ENCODE results near the gene ETS1. TPM values are rescaled to one million over a fixed set of nuclear protein-coding genes. Genes with fewer than 3 reads are reported as not detected.

The ETS1 gene
- total RNA-seq, 1 donor from 2014 or later, result 154 TPM

GRCh38 chr11:128594226-128594625 is 6.9 kb upstream of the ETS1 start:
- no peak for DNase-seq (ENCODE audit: low spot score)

DNA sequence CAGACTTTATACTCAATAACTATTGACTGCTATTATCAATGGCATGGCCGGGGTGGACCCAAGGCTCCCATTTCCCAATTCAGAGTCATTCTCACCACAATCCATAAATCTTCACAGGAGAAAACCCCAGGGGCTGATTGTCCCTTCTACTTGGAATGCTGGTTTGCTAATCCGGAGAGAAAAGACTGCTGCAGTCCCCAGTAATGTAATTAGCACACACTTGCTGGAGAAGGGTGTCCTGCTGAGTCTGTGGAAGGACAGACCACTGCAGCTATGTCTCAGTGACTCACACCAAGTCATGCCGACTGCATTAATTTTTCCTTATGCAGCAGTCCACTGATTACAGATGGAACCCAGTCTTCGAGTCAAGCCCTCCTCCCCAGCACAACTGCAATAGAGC is 5.9 kb upstream of the ETS1 start:
- no peak for DNase-seq (ENCODE audit: low spot score)

DNA sequence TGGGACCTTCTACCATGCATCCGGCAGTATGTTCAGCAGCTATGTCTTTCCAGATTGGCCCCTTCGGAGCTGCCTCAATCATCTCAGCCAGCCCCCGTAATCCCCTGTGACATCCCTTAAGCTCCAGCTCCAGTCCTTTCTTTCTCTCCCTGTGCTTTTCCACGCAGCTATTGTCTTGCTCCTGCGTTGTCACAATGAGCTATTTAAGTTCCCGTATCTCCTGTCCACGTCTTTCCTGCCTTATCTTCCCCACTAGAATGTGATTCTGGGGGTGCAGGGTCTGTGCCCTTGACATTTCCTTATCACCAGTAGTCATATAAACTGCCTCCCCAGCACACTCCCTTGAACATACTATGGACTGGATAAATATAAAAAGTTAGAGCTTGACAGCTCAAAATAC is 5.1 kb upstream of the ETS1 start:
- no peak for DNase-seq (ENCODE audit: low spot score)

DNA sequence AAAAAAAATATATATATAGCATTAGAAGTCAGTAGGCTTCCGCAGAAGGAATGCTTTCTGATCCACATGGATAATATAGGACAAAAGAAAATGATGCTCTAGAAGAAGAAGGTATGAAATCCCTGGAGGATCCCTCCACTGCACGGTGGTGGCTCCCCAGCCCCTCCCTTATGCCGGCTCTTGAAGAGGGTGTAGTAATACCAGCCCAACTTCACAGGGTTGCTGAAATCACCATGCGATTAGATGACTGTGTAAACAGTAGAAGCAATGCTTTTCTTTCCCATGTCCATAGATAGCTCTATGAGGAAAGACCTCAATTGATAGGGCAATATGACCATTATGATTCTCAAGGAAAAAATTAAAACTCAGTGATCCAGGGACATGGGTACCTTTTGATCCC is 3.2 kb upstream of the ETS1 start:
- no peak for DNase-seq (ENCODE audit: low spot score)

- DNase-seq (ENCODE audit: low spot score), result no peak
Measured at GRCh38 chr11:128589998-128590397, 2.6 kb upstream of the ETS1 start.

DNA sequence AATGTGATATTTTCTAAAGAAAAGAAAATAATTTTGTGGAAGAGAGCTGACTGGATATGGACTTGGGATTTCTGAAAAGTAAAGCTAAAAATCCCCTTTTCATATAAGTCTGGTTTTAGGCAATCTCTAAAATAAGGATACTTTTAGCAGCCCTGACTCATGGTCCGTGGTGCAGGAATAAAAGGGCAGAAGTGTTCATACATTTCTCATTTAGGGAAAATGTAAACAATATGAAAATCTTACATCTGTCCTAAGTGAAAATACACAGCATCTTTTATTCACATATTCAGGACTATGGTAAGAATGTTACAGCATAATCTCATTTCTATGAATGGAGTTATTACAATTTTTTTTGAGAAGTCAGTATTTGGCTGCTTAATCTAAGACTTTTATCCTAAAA is 735 bp upstream of the ETS1 start:
- DNase-seq (ENCODE audit: low spot score), result no peak

DNA sequence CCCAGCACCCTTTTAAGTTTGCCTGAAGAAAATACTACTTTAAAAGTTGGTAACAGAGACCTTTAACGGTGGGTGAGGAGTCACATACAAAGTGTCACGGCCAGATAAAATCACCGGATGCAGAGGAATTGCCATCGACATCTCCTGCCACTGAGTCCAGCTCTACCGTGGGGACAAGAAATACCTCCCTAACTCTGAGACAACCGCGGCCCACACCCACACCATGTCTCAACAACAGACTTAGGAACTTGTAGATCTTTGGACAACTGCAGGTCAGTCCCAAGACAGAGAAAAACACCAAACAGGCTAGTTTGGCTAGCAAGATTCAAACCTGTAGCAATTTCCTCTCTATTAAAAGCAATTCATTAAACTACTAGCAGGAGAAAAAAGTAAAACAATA is 669 bp downstream of the ETS1 start:
- DNase-seq (ENCODE audit: low spot score), result no peak

DNA sequence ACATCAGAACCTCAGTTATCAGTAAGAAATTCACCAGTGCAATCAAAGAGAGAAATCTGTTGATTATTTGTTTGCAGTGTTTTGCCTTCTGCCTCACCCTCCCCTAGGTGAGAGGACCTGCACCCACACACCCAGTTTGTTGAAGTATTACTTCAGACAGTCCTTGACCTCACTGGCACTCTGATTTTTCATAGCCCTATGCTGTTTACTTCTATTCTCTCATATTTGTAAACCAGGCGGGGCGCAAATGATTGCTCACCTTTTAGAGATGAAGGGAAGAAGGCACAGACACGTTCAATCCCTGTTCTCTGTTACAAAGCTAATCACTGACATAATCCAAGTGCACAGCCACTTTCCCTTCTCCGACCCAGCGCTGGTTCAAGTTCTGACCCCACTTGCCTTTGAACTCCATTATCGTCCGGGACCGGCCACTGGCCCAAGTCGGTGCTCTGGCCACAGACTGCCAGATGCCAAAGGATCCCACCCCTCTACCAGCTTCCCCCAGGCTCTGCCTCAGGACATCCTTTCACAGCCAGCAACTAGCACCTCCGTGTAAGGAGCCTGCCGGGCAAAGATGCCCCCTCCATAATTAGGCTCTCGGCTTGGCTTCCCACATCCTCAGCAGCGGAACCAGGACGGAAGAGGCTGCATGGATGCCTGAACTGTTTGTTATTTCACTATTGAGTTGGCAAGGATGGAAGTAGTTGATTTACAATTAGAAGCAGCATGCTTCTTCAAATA is 1.7 kb downstream of the ETS1 start:
- no peak for DNase-seq (ENCODE audit: low spot score)

- no peak for DNase-seq (ENCODE audit: low spot score)
Measured at GRCh38 chr11:128584253-128584652, 3.1 kb downstream of the ETS1 start.

DNA sequence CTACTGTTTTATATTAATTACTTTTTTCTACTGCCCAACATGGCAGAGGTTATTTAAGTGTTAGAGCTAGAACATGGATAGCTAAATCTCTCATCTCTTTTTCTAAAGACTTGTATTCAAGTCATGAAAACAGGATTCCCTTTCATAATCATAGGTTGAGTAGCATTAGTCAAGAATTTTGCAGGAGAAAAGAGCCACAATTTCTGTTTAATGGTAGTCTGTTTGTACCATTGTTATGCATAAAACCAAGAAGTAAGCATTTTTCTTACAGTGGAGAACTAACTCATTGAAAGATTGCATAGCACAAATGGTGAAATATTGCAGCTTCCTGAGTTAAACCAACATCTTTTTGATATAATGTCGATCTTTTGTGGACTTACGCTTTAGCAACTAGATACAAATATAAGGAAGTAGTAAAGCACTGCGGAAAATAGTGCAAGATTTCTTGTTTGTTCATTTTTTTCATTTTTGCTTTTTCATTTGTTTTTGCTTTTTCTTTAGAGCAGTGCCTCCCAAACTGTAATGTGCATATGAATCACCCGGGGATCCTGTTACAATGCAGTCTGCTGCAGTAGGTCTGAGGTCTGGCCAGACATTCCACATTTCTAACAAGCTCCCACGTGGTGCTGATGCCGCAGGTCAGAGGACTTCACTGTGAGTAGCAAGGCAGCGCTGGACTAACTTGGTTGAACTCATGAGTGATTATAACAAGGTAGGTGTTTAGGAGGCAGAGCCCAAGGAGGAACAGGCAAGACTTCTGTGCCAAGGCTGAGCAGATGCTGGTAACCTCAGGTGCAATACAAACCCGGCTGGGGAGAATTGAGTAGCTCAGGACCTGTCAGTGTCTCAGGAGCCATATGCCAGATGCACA is 4.6 kb downstream of the ETS1 start:
- no peak for DNase-seq (ENCODE audit: low spot score)

- DNase-seq (ENCODE audit: low spot score), result no peak
Measured at GRCh38 chr11:128581561-128582272, 5.6 kb downstream of the ETS1 start.

GRCh38 chr11:128580612-128581011 is 6.7 kb downstream of the ETS1 start:
- DNase-seq (ENCODE audit: low spot score), result no peak

GRCh38 chr11:128579798-128580504 is 7.4 kb downstream of the ETS1 start:
- no peak for DNase-seq (ENCODE audit: low spot score)

DNA sequence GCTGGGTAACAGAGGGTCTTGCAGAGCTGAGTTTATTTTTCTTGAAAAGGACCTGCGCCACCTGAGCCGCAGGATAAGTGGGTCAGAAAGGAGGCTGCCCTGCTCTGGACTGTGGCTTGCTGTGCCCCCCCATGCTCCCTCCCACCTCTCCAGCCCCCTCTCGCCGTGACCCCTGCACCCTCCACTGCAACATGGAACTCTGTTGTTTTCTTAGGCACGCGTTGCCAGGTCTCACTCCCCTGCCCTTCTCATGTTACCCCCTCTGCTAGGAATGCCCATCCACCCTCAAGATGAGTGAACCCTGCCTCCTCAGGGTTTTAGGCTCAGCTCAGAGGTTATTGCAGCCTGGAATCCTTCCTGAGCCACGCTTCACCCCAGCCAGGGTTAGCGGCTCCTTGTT is 10.8 kb downstream of the ETS1 start:
- no peak for DNase-seq (ENCODE audit: low spot score)

DNA sequence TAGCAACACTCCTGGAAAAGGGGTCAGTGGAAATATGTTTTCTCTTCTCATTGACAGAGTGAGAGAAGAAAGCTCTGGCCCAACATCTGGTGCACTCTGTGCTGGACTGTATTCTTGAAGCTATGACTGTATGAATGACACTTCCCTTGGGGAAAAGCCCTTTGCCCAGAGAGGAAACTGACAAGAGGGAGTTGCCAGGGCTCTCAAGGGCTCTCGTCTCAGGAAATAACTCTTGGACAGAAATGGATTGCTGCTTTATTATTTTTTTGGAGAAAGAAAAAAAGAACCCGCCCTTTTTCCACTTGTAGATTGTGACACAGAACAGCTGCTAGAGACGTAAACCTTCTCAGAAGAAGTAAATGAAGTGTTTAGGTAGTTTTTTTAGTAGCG is 11.4 kb downstream of the ETS1 start:
- no peak for DNase-seq (ENCODE audit: low spot score)

GRCh38 chr11:128575174-128575960 is 12.0 kb downstream of the ETS1 start:
- no peak for DNase-seq (ENCODE audit: low spot score)

DNA sequence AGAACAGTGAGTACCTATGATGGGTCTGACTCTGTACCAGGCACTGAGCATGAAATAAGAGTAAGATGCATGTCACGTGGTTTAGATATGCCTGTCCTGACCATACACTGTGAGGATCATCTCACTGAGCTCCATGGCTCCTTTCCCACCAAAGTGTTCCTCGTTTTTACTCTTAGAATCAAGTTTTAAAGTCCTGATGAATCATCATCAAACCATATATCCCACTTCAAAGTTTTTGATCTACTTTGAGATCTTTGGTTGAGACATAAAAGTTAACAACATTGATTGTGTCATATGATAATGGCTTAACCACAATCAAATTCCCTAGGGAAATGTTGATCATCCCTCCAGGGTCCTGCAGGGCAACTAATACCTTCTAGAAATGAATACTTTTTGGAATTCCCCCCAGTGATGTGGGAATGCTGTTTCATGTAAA is 12.8 kb downstream of the ETS1 start:
- DNase-seq (ENCODE audit: low spot score), result no peak

DNA sequence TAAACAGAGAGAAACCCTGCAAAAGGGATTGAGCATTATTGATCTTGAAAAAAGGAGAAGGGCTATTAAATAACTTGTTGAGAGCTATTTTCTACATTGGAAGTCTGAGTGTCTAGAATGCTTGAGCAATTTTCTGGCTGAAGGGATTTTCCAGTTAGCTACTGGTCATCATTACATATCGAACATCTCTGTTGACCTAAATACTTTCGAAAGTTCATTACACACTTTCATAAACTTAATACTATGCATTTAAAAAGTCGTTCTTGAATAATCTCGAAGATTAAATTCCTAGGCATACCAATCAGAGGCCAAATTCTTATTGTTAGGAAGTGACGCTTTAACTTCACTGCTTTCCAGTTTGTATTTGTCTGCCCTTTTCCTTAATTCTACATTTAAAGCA is 13.7 kb downstream of the ETS1 start:
- DNase-seq (ENCODE audit: low spot score), result no peak

DNA sequence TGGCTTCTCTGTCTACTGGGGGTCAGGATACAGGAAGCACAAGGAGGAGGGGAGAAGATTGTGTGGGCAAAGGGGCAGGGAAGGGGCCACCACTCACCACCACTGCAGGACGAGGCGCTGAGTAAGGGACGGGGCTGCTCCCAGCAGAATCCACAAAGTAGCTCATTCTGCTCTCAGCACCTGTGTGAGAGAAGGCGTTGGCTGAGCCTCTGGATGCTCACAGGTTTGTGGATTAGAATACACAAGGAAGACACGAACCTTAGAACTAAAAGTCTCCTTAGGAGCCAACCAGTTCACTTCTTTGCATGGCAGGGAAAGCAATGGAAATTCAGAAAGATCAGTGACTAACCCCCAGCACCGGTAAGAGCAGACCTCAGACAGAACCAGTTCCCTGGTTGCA is 14.4 kb downstream of the ETS1 start:
- DNase-seq (ENCODE audit: low spot score), result no peak

GRCh38 chr11:128570632-128571031 is 16.7 kb downstream of the ETS1 start:
- DNase-seq (ENCODE audit: low spot score), result no peak

- DNase-seq (ENCODE audit: low spot score), result no peak
Measured at GRCh38 chr11:128569291-128569690, 18.1 kb downstream of the ETS1 start.

Measured in mesenteric fat pad (tissue), 1 donor.